Vagina (tissue), 2 donors: ENCODE data around the gene PRRC2B. TPM values are rescaled to one million over a fixed set of nuclear protein-coding genes. Genes with fewer than 3 reads are reported as not detected.

ENCODE experiments used
- DNase-seq, 2 donors: peaks; one replicate each; pipeline ENCODE4 v3.0.0-alpha.2; 2017; ENCODE audit errors: extremely low spot score in 2 of 2
- H3K27ac ChIP-seq: fragments of 200-600 bp; sonication (generic); one replicate; pipeline ENCODE4 v1.5.1; 2019
- H3K27me3 ChIP-seq: fragments of 200-600 bp; sonication (generic); one replicate; pipeline ENCODE4 v1.5.1; 2019
- H3K36me3 ChIP-seq, 2 donors: fragments of 200-600 bp; sonication (generic); one replicate each; pipeline ENCODE4 v1.5.1; 2017 to 2019
- H3K4me1 ChIP-seq: fragments of 200-600 bp; sonication (generic); one replicate; pipeline ENCODE4 v1.5.1; 2019
- H3K4me3 ChIP-seq, 2 donors: fragments of 200-600 bp; sonication (generic); 1 replicate in 1 of 2; 2 replicates in 1 of 2; pipeline ENCODE4 v1.5.1; 2016 to 2019
- H3K9me3 ChIP-seq: fragments of 200-600 bp; sonication (generic); one replicate; pipeline ENCODE4 v1.5.1; 2019
- POLR2A ChIP-seq, 2 donors: fragments of 450-650 bp; IDR thresholded peaks; one replicate each; pipeline ENCODE4 v1.6.1; 2017; ENCODE audit warnings: antibody characterized with exemption in 2 of 2, mild to moderate bottlenecking in 2 of 2, moderate library complexity in 2 of 2
- POLR2AphosphoS5 ChIP-seq, 2 donors: sonication (generic); formaldehyde crosslinking; IDR thresholded peaks; one replicate each; pipeline ENCODE4 v1.9.0; 2017; ENCODE audit warnings: antibody characterized with exemption in 2 of 2, mild to moderate bottlenecking in 2 of 2, low read depth in 1 of 2; ENCODE audit not compliant: insufficient read depth in 1 of 2
- intact Hi-C: fragments of 100-400 bp; cut with DNase I; formaldehyde crosslinking; loops from one replicate; pipeline ENCODE4 v1.15.1; 2023
- total RNA-seq: library from RNA; depleted of rRNA; stranded (reverse); fragments of >200 nt; gene quantifications from one replicate; pipeline ENCODE4 v1.2.3, GENCODE V29; 2016
- TF ChIP-seq, protein P1 (sequence below), 3 experiments: fragments of 450-650 bp in 2 of 3; fragments of 200-600 bp in 1 of 3; sonication (generic) in 1 of 3; IDR thresholded peaks; one replicate each; pipeline ENCODE4 v1.5.1; 2017 to 2019; ENCODE audit warnings: antibody characterized with exemption in 3 of 3, mild to moderate bottlenecking in 2 of 3, moderate library complexity in 2 of 3

The PRRC2B gene
- total RNA-seq, 1 donor from 2014 or later, result 116 TPM

DNA sequence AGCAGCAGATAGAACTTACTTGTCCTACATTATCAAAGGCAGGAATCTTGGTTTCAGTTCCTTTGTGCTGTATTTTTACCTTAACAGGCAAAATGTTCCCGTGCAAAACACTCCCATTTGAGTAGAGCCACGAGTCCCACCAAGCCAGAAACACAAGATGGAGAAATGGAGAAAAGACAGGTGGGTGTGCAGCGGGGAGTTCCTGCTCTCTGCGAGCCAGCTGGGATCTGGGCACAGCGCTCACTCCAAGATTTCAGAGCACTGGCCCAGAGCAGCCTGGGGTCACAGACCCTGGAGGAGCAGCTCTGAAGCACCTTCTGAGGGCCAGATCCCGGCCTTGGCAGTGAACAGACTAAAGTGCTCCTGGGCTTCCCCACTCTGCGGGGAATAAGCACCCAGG, 134.3 kb downstream of the PRRC2B start:
- intact Hi-C loops, result no loop called here
- Histone ChIP-seq H3K36me3 (peaks cover 0 to 57% of the 10 kb centered on the region in 2 donors), H3K4me1 (peaks cover 17% of the 10 kb centered on the region), H3K9me3 (no peaks in the 10 kb centered on the region), H3K27ac (no peak overlapping the region), H3K4me3 (no peak overlapping the region), H3K27me3 (no peaks in the 10 kb centered on the region)
- TF ChIP-seq POLR2A (IDR thresholded peaks at IDR 0.05) (no peak), POLR2AphosphoS5 (IDR thresholded peaks at IDR 0.05; ENCODE audit: insufficient read depth in 1 of 2, low read depth in 1 of 2) (no peak)
- TF ChIP-seq, protein P1, sequence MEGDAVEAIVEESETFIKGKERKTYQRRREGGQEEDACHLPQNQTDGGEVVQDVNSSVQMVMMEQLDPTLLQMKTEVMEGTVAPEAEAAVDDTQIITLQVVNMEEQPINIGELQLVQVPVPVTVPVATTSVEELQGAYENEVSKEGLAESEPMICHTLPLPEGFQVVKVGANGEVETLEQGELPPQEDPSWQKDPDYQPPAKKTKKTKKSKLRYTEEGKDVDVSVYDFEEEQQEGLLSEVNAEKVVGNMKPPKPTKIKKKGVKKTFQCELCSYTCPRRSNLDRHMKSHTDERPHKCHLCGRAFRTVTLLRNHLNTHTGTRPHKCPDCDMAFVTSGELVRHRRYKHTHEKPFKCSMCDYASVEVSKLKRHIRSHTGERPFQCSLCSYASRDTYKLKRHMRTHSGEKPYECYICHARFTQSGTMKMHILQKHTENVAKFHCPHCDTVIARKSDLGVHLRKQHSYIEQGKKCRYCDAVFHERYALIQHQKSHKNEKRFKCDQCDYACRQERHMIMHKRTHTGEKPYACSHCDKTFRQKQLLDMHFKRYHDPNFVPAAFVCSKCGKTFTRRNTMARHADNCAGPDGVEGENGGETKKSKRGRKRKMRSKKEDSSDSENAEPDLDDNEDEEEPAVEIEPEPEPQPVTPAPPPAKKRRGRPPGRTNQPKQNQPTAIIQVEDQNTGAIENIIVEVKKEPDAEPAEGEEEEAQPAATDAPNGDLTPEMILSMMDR (IDR thresholded peaks at IDR 0.05), result no peak
- DNase-seq, result no peak

DNA sequence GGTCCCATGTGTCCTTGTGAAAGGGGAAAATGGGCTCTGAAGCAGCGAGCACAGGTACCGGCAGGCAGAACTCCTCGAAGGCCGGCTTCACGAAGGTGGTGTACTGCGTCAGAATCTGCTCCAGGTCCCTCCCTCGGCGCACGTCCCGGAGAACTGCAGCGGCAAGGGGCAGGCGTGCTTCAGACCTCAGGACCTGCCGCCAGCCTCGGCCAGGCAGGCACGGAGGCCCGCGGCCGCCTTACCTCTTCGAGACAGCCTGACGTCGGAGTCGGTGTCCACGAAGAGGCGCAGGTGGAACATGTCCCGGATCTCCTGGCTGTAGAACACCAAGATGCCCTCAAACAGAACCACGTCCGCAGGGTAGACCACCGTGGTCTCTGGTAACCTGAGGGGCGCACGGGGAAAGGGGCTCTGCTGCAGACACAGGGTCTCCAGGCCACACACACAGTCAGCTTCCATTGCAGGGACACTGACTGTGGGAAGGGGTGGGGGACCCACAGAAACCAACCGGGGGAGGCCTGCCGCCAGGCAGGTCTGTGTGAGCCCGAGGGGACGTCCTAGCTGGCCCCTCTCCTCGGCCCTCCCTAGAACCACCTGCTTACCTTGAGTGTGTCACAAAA, 135.1 kb downstream of the PRRC2B start:
- TF ChIP-seq POLR2A (IDR thresholded peaks at IDR 0.05) (no peak), POLR2AphosphoS5 (IDR thresholded peaks at IDR 0.05; ENCODE audit: insufficient read depth in 1 of 2, low read depth in 1 of 2) (no peak)
- TF ChIP-seq, protein P1 (IDR thresholded peaks at IDR 0.05), result no peak
- intact Hi-C loops, result no loop called here
- Histone ChIP-seq H3K36me3 (peaks cover 0 to 55% of the 10 kb centered on the region in 2 donors), H3K27me3 (no peaks in the 10 kb centered on the region), H3K4me3 (no peak overlapping the region), H3K4me1 (peaks cover 17% of the 10 kb centered on the region), H3K9me3 (no peaks in the 10 kb centered on the region), H3K27ac (no peak overlapping the region)
- DNase-seq, result no peak

DNA sequence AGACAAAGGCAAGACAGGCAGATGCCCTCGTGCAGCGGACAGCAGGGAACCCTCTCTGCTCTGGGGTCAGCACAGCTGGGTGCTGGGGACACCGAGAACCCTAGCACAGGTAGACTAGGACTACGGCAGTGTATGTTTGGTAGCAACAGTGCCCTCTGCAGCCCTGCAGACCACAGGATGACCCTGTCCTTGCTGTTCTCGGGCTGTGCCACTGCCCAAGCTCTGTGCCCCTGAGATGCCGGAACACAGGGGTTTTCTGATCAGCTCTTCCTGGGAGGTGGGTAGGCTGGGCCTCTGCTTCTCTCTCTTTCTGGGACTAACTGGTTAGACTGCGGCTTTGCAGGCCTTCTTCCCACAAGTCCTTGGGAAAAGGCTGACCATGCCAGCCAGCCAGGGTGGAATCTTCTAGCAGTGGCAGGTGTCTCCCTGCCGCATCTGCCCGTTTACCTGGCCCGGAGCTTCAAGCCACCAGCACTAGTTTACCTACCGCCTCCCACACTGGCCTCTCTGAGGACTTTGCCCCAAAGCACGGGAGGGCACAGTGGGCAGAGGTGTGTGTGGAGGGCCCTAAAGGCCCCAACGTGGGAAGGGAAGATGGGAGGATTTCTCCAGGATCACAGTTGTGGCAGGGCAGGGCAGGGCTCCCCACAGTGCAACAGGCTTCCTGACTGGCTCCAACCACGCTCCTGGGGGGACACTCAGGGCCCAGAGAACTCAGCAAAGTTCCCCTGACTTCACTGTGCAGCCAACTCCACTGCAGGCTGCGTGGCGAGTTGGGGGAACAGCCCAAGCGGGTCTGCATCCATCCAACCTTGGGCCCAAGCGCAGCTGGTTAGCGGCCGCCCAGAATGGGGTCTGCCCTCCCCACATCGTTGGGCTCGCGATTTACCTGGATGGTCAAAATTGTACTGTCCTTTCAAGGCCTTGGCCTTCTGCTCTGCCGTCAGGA, 136.0 kb downstream of the PRRC2B start:
- peaks cover 0 to 46% of the 10 kb centered on the region in 2 donors for H3K36me3 ChIP-seq
- peaks cover 17% of the 10 kb centered on the region for H3K4me1 ChIP-seq
- H3K4me3 ChIP-seq, result peak overlapping the region; percentile 65 to 97
- intact Hi-C loops, result no loop called here
- TF ChIP-seq POLR2A (IDR thresholded peaks at IDR 0.05) (no peak), POLR2AphosphoS5 (IDR thresholded peaks at IDR 0.05; ENCODE audit: insufficient read depth in 1 of 2, low read depth in 1 of 2) (no peak)
- TF ChIP-seq, protein P1 (IDR thresholded peaks at IDR 0.05), result no peak
- no peaks in the 10 kb centered on the region for H3K9me3 ChIP-seq
- no peaks in the 10 kb centered on the region for H3K27me3 ChIP-seq
- no peak for DNase-seq
- peak overlapping the region; percentile 85 for H3K27ac ChIP-seq

DNA sequence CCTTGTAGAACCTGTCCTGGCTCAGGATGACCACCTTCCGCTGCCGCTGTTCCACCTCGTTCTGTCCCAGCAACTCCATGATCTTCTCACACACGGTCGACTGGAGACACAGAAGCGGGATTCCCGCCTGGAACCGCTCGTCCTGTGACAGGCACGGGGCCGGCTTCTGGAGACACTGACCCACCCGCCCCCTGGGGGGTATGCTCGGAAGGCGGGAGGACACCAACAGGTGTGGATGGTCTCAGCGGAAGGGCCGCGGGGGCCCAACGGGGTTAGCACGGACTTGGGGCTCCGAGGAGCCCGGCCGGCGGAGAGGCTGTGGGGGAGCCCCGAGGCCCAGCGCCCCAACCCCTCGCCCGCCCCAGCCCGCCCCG, 136.6 kb downstream of the PRRC2B start:
- H3K4me3 ChIP-seq, result peak overlapping the region; percentile 65 to 97
- H3K9me3 ChIP-seq, result no peaks in the 10 kb centered on the region
- no peaks in the 10 kb centered on the region for H3K27me3 ChIP-seq
- DNase-seq, result no peak
- peaks cover 17% of the 10 kb centered on the region for H3K4me1 ChIP-seq
- intact Hi-C loops, result no loop called here
- TF ChIP-seq POLR2AphosphoS5 (IDR thresholded peaks at IDR 0.05; ENCODE audit: insufficient read depth in 1 of 2, low read depth in 1 of 2) (no peak), POLR2A (IDR thresholded peaks at IDR 0.05) (no peak)
- TF ChIP-seq, protein P1 (IDR thresholded peaks at IDR 0.05), result no peak
- peak overlapping the region; percentile 85 for H3K27ac ChIP-seq
- peaks cover 0 to 40% of the 10 kb centered on the region in 2 donors for H3K36me3 ChIP-seq
